ENCODE data around the gene POU2F1. TPM values are rescaled to one million over a fixed set of nuclear protein-coding genes. Genes with fewer than 3 reads are reported as not detected.
"Not testable (repeated sequence)": the region's sequence is repeated elsewhere in the genome, so short reads cannot be mapped to it uniquely, and the experiment has no call there.

POU2F1 gene
- total and polyA plus RNA-seq, 7 donors: 2.3 to 35.5 (median 15.0) TPM

- no peak for DNase-seq
- H3K4me1 ChIP-seq: no peaks in the 10 kb centered on the region
- H3K27me3 ChIP-seq: no peaks in the 10 kb centered on the region
- H3K9me3 ChIP-seq: peaks cover 0 to 2% (median 0%) of the 10 kb centered on the region in 4 donors
- 95 to 97% methylated on average over 4 of the region's 4 CpGs for WGBS, 2 donors
- H3K36me3 ChIP-seq: no peaks in the 10 kb centered on the region
- intact Hi-C loops (cut with DNase I): no loop called here
- no peak overlapping the region for H3K4me3 ChIP-seq
- TF ChIP-seq POLR2A (IDR thresholded peaks at IDR 0.05) (no peak), POLR2AphosphoS5 (IDR thresholded peaks at IDR 0.05) (no peak), EP300 (IDR thresholded peaks at IDR 0.05) (no peak)
- TF ChIP-seq, protein P1, sequence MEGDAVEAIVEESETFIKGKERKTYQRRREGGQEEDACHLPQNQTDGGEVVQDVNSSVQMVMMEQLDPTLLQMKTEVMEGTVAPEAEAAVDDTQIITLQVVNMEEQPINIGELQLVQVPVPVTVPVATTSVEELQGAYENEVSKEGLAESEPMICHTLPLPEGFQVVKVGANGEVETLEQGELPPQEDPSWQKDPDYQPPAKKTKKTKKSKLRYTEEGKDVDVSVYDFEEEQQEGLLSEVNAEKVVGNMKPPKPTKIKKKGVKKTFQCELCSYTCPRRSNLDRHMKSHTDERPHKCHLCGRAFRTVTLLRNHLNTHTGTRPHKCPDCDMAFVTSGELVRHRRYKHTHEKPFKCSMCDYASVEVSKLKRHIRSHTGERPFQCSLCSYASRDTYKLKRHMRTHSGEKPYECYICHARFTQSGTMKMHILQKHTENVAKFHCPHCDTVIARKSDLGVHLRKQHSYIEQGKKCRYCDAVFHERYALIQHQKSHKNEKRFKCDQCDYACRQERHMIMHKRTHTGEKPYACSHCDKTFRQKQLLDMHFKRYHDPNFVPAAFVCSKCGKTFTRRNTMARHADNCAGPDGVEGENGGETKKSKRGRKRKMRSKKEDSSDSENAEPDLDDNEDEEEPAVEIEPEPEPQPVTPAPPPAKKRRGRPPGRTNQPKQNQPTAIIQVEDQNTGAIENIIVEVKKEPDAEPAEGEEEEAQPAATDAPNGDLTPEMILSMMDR (IDR thresholded peaks at IDR 0.05): no peak
- no peak overlapping the region for H3K27ac ChIP-seq
Observed at GRCh38 chr1:167200272-167200671, 20.4 kb upstream of the POU2F1 start.

DNA sequence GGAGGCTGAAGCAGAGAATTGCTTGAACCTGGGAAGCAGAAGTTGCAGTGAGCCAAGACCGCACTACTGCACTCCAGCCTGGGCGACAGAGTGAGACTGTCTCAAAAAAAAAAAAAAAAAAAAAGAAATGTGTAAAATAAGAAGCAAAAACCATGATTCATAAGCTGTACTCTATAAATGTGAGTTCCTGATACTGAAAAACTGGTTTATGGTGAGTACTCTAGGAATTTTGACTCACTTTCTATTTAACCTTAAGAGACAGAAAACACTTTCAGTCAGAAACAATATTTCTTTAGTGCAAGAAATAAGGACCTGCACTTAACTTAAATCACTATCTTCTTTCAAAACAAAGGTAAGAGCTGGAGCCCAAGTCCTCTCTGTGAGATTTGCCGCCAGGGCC, 19.9 kb upstream of the POU2F1 start:
- no peaks in the 10 kb centered on the region for H3K4me1 ChIP-seq
- peaks cover 0 to 2% (median 0%) of the 10 kb centered on the region in 4 donors for H3K9me3 ChIP-seq
- no peak overlapping the region for H3K4me3 ChIP-seq
- no peak overlapping the region for H3K27ac ChIP-seq
- no peaks in the 10 kb centered on the region for H3K27me3 ChIP-seq
- intact Hi-C loops (cut with DNase I): no loop called here
- TF ChIP-seq POLR2AphosphoS5 (IDR thresholded peaks at IDR 0.05) (no peak), EP300 (IDR thresholded peaks at IDR 0.05) (no peak), POLR2A (IDR thresholded peaks at IDR 0.05) (no peak)
- TF ChIP-seq, protein P1 (IDR thresholded peaks at IDR 0.05): no peak
- H3K36me3 ChIP-seq: no peaks in the 10 kb centered on the region
- WGBS, 2 donors: 97 to 98% methylated on average over 3 of the region's 3 CpGs
- DNase-seq: no peak

DNA sequence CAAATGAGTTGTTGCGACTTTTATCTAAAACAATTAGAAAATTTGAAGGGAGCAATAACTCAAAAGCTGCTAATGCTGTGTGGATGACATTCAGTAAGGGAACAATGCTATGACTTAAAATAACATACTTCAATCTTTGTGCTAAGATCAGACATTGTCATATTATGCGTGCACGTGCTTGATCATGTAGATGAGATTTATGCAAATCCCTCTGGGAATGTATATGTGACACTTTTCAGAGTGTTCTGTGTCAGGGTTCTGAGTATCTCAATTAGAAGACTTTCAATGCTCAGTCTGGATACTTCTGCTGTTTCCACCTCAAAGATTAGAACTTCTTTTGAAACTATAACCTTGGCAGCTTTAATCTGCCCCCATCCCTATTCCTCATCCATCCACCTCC, 18.6 kb upstream of the POU2F1 start:
- intact Hi-C loops (cut with DNase I): no loop called here
- 92 to 97% methylated on average over 3 of the region's 3 CpGs for WGBS, 2 donors
- Histone ChIP-seq H3K9me3 (peaks cover 0 to 2% (median 0%) of the 10 kb centered on the region in 4 donors), H3K36me3 (no peaks in the 10 kb centered on the region), H3K4me1 (no peaks in the 10 kb centered on the region), H3K27me3 (no peaks in the 10 kb centered on the region), H3K4me3 (no peak overlapping the region), H3K27ac (no peak overlapping the region)
- DNase-seq: no peak
- TF ChIP-seq POLR2A (IDR thresholded peaks at IDR 0.05) (no peak), EP300 (IDR thresholded peaks at IDR 0.05) (no peak), POLR2AphosphoS5 (IDR thresholded peaks at IDR 0.05) (no peak)
- TF ChIP-seq, protein P1 (IDR thresholded peaks at IDR 0.05): no peak

DNA sequence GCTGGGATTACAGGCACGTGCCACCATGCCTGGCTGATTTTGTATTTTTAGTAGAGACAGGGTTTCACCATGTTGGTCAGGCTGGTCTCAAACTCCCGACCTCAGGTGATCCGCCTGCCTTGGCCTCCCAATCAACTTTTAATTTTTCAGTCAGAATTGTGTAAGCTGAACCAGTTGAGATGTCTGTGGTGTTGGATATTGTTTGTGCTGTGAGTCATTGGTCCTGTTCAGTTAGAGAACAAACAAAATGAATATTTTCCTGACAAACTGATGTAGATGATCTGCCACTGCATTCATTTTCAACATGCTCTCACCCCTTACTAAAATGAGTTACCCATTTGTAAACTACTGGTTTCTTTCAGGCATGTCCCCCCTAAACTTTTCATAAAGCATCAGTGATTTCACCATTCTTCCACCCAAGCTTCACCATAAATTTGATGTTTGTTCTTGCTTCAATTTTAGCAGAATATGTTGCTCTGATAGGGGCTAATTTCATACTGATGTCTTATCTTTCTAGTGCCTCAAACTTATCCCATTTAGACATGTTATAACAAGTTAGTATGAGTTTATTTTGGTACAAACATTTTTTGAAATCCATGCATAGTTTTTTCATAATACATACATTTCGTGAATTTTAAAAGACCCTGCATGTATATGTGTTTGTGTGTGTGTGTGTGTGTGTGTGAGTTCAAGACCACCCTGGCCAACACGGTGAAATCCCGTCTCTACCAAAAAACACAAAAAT, 15.2 kb upstream of the POU2F1 start:
- 92 to 94% methylated on average over 6 of the region's 6 CpGs for WGBS, 2 donors
- intact Hi-C loops (cut with DNase I): not testable (repeated sequence)

GRCh38 chr1:167206166-167206835, 14.4 kb upstream of the POU2F1 start:
- H3K27ac ChIP-seq: no peak overlapping the region
- H3K36me3 ChIP-seq: no peaks in the 10 kb centered on the region
- no peak for TF ChIP-seq POLR2AphosphoS5 (IDR thresholded peaks at IDR 0.05)
- intact Hi-C loops (cut with DNase I): no loop called here
- WGBS, 2 donors: 93 to 95% methylated on average over 3 of the region's 3 CpGs
- H3K27me3 ChIP-seq: no peaks in the 10 kb centered on the region
- H3K4me3 ChIP-seq: no peak overlapping the region
- H3K4me1 ChIP-seq: no peaks in the 10 kb centered on the region
- H3K9me3 ChIP-seq: peaks cover 0 to 3% (median 1%) of the 10 kb centered on the region in 4 donors
- DNase-seq: no peak

More for the DNA sequence above, 15.2 kb upstream of the POU2F1 start:
- not testable (repeated sequence) for H3K27ac ChIP-seq, H3K27me3 ChIP-seq, H3K36me3 ChIP-seq, H3K4me1 ChIP-seq, H3K9me3 ChIP-seq, DNase-seq, H3K4me3 ChIP-seq

All from sigmoid colon (tissue), 7 donors.